ENCODE measurements around the gene MYO16.

The MYO16 gene

GRCh38 chr13:108944760-108945159 is 315.3 kb downstream of the MYO16 start:
- no peak for DNase-seq

GRCh38 chr13:108947551-108948030 is 318.2 kb downstream of the MYO16 start:
- no peak for DNase-seq

GRCh38 chr13:108948251-108948671 is 318.9 kb downstream of the MYO16 start:
- DNase-seq: no peak

GRCh38 chr13:108950333-108951010 is 321.1 kb downstream of the MYO16 start:
- DNase-seq: no peak

- DNase-seq: no peak
Measured at GRCh38 chr13:108955741-108956140, 326.3 kb downstream of the MYO16 start.

GRCh38 chr13:108957369-108958012 is 328.1 kb downstream of the MYO16 start:
- no peak for DNase-seq

- no peak for DNase-seq
Measured at GRCh38 chr13:108958013-108958376, 328.6 kb downstream of the MYO16 start.

GRCh38 chr13:108959234-108959633 is 329.8 kb downstream of the MYO16 start:
- no peak for DNase-seq

GRCh38 chr13:108960006-108960405 is 330.6 kb downstream of the MYO16 start:
- DNase-seq: no peak

- DNase-seq: no peak
Measured at GRCh38 chr13:108961542-108962125, 332.2 kb downstream of the MYO16 start.

- no peak for DNase-seq
Measured at GRCh38 chr13:108962654-108963053, 333.2 kb downstream of the MYO16 start.

GRCh38 chr13:108963276-108963810 is 333.9 kb downstream of the MYO16 start:
- no peak for DNase-seq

GRCh38 chr13:108963846-108964600 is 334.6 kb downstream of the MYO16 start:
- DNase-seq: no peak

GRCh38 chr13:108964606-108965005 is 335.2 kb downstream of the MYO16 start:
- no peak for DNase-seq

GRCh38 chr13:108967371-108967770 is 338.0 kb downstream of the MYO16 start:
- no peak for DNase-seq

- DNase-seq: no peak
Measured at GRCh38 chr13:108968566-108968965, 339.2 kb downstream of the MYO16 start.

GRCh38 chr13:108974686-108975085 is 345.3 kb downstream of the MYO16 start:
- DNase-seq: no peak

GRCh38 chr13:108980237-108980636 is 350.8 kb downstream of the MYO16 start:
- DNase-seq: no peak

- no peak for DNase-seq
Measured at GRCh38 chr13:108981407-108981806, 352.0 kb downstream of the MYO16 start.

GRCh38 chr13:108983273-108983672 is 353.9 kb downstream of the MYO16 start:
- no peak for DNase-seq

- no peak for DNase-seq
Measured at GRCh38 chr13:108984251-108984920, 355.0 kb downstream of the MYO16 start.

- DNase-seq: no peak
Measured at GRCh38 chr13:108985166-108985565, 355.8 kb downstream of the MYO16 start.

- no peak for DNase-seq
Measured at GRCh38 chr13:108987517-108987916, 358.1 kb downstream of the MYO16 start.
